HepG2 (cell line): ENCODE data around the gene PRRT1. TPM values are rescaled to one million over a fixed set of nuclear protein-coding genes. Genes with fewer than 3 reads are reported as not detected.

Experiments used
- ATF7-NPFF ChIP-seq: sonication (generic); formaldehyde crosslinking; IDR thresholded peaks from 2 replicates; pipeline ENCODE4 v1.8.1; 2023; ENCODE audit warnings: mild to moderate bottlenecking, low read depth, missing genetic modification reagents, moderate library complexity
- FOSL1 ChIP-seq: sonication (generic); formaldehyde crosslinking; IDR thresholded peaks from 2 replicates; pipeline ENCODE4 v1.9.0; 2021; ENCODE audit warnings: missing genetic modification reagents, borderline replicate concordance
- FOXA3 ChIP-seq: IDR thresholded peaks from 2 replicates; pipeline ENCODE4 v1.6.1; 2016; ENCODE audit warnings: missing genetic modification reagents, missing compliant biosample characterization
- HBP1 ChIP-seq: IDR thresholded peaks from 2 replicates; pipeline ENCODE4 v1.6.1; 2016; ENCODE audit warnings: low read depth, control low read depth
- HHEX ChIP-seq: IDR thresholded peaks from 2 replicates; pipeline ENCODE4 v1.6.1; 2016; ENCODE audit warnings: control low read depth
- HOXA3 ChIP-seq: sonication (generic); formaldehyde crosslinking; IDR thresholded peaks from 2 replicates; pipeline ENCODE4 v1.5.0; 2020; ENCODE audit warnings: missing genetic modification reagents
- JUN ChIP-seq: sonication (generic); formaldehyde crosslinking; IDR thresholded peaks from 2 replicates; pipeline ENCODE4 v1.4.0; 2020; ENCODE audit warnings: mild to moderate bottlenecking, missing genetic modification reagents
- NFYB ChIP-seq: sonication (generic); formaldehyde crosslinking; IDR thresholded peaks from 2 replicates; pipeline ENCODE4 v1.4.0; 2020; ENCODE audit warnings: missing genetic modification reagents
- PHF20 ChIP-seq: sonication (generic); formaldehyde crosslinking; IDR thresholded peaks from 2 replicates; pipeline ENCODE4 v1.5.0; 2020; ENCODE audit warnings: mild to moderate bottlenecking, missing genetic modification reagents
- RFXAP ChIP-seq: sonication (generic); formaldehyde crosslinking; IDR thresholded peaks from 2 replicates; pipeline ENCODE4 v1.4.0; 2020; ENCODE audit warnings: missing genetic modification reagents, borderline replicate concordance
- RNF219 ChIP-seq: sonication (generic); formaldehyde crosslinking; IDR thresholded peaks from 2 replicates; pipeline ENCODE4 v1.5.0; 2020; ENCODE audit warnings: mild to moderate bottlenecking, missing genetic modification reagents
- RXRA ChIP-seq: sonication (generic); formaldehyde crosslinking; IDR thresholded peaks from 2 replicates; pipeline ENCODE4 v1.5.1; 2020; ENCODE audit warnings: missing genetic modification reagents
- SNAPC2 ChIP-seq: sonication (generic); formaldehyde crosslinking; IDR thresholded peaks from 2 replicates; pipeline ENCODE4 v1.8.1; 2022; ENCODE audit warnings: mild to moderate bottlenecking, missing genetic modification reagents
- TEAD3 ChIP-seq: optimal IDR thresholded peaks from 2 replicates; pipeline ENCODE3; 2016; ENCODE audit warnings: borderline replicate concordance
- ZBTB8A ChIP-seq: sonication (generic); formaldehyde crosslinking; IDR thresholded peaks from 2 replicates; pipeline ENCODE4 v1.4.0; 2020; ENCODE audit warnings: mild to moderate bottlenecking, low read depth, missing genetic modification reagents, borderline replicate concordance
- ZFP91 ChIP-seq: sonication (generic); formaldehyde crosslinking; IDR thresholded peaks from 2 replicates; pipeline ENCODE4 v1.9.0; 2022; ENCODE audit warnings: missing genetic modification reagents, mild to moderate bottlenecking, borderline replicate concordance
- ZNF260 ChIP-seq: sonication (generic); formaldehyde crosslinking; IDR thresholded peaks from 2 replicates; pipeline ENCODE4 v1.4.0; 2020; ENCODE audit warnings: missing genetic modification reagents, low read depth, mild to moderate bottlenecking, borderline replicate concordance
- polyA plus RNA-seq, 8 experiments: library from polyadenylated mRNA; depleted of rRNA in 3 of 8; stranded (reverse) in 7 of 8; unstranded in 1 of 8; fragments of >200 nt; fragmentation: Illumina TruSeq in 4 of 8; extraction: Trizol in 4 of 8; gene quantifications; 2 replicates each; pipeline versions ENCODE4 v1.2.1 to v1.2.3, GENCODE V29; 2011 to 2016; ENCODE audit warnings: low read depth in 4 of 8, missing spikeins in 1 of 8, mixed read lengths in 1 of 8; ENCODE audit not compliant: insufficient read depth in 1 of 8
- total RNA-seq, 5 experiments: library from RNA; depleted of rRNA; stranded (reverse); fragments of >200 nt; fragmentation: Illumina TruSeq; extraction: Trizol; gene quantifications; 2 replicates each; pipeline ENCODE4 v1.2.3, GENCODE V29; 2016; ENCODE audit warnings: low read depth in 1 of 5
- TF ChIP-seq, protein P1 (sequence below): IDR thresholded peaks from 2 replicates; pipeline ENCODE4 v1.6.1; 2016; ENCODE audit warnings: mild to moderate bottlenecking
- TF ChIP-seq, protein P2 (sequence below): sonication (generic); formaldehyde crosslinking; IDR thresholded peaks from 2 replicates; pipeline ENCODE4 v1.4.0; 2020; ENCODE audit warnings: missing genetic modification reagents, borderline replicate concordance

Gene PRRT1
- total and polyA plus RNA-seq, 2 of the 13 experiments (the other 11 are each of a cell fraction or from before 2014, with no cell fraction given) = 0.64 to 1.4 TPM

DNA sequence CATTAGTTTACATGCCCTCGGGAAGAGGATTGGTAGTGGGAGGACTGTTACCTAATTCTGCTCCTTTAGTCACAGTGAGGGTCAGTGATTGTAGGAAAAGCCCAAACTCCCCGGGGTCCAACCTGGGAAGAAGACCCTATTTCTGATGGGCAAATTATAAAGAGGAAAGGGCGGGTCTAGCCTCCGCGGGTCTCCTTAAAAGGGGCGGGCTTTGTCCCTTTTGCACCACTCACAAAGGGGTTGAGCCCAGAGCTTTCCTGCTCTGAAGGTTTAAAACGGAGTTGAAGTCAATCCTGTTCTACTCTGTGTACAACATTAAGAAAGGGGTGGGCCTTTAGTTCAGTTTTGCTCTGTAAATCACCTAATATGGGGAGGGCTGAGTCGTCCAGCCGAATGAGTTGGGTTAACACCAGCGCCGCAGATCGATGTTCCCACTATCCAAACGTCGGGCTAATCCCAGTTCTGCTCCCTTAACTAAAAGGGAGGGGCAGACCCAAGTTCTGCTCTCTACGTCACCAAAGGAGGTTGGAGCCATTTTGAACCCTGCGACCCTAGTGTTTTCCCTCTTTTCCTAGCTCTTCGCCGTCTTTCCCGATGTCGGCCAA, 25.5 kb upstream of the PRRT1 start (continued):
- TF ChIP-seq ZFP91 = no peak; the same call in 1 of the 2 replicates
- peak; percentile 81; the same call in 1 of the 2 replicates for TF ChIP-seq SNAPC2 (CRISPR knock-in tag)
- 0 out of 2 replicates have a peak, but pooled peaks have one; percentile 7 for TF ChIP-seq ATF7-NPFF (CRISPR knock-in tag)
- peak; percentile 4; the same call in 1 of the 2 replicates for TF ChIP-seq FOXA3 (CRISPR knock-in tag)
- 0 out of 2 replicates have a peak, but pooled peaks have one; percentile 3 for TF ChIP-seq HHEX (CRISPR knock-in tag)
- TF ChIP-seq TEAD3 (CRISPR knock-in tag) = peak; percentile 48
- TF ChIP-seq RNF219 (CRISPR knock-in tag) = no peak
- TF ChIP-seq JUN (CRISPR knock-in tag) = peak; percentile 26
- TF ChIP-seq PHF20 (CRISPR knock-in tag) = peak; percentile 53
- peak; percentile 55; the same call in 1 of the 2 replicates for TF ChIP-seq RXRA (CRISPR knock-in tag)
- TF ChIP-seq NFYB (CRISPR knock-in tag) = no peak
- TF ChIP-seq HOXA3 (CRISPR knock-in tag) = peak; percentile 91
- 0 out of 2 replicates have a peak, but pooled peaks have one; percentile 42 for TF ChIP-seq HBP1 (CRISPR knock-in tag)
- TF ChIP-seq RFXAP (CRISPR knock-in tag) = no peak
- 0 out of 2 replicates have a peak, but pooled peaks have one; percentile 70 for TF ChIP-seq ZBTB8A (CRISPR knock-in tag)
- TF ChIP-seq ZNF260 (CRISPR knock-in tag) = no peak
- TF ChIP-seq, protein P1, sequence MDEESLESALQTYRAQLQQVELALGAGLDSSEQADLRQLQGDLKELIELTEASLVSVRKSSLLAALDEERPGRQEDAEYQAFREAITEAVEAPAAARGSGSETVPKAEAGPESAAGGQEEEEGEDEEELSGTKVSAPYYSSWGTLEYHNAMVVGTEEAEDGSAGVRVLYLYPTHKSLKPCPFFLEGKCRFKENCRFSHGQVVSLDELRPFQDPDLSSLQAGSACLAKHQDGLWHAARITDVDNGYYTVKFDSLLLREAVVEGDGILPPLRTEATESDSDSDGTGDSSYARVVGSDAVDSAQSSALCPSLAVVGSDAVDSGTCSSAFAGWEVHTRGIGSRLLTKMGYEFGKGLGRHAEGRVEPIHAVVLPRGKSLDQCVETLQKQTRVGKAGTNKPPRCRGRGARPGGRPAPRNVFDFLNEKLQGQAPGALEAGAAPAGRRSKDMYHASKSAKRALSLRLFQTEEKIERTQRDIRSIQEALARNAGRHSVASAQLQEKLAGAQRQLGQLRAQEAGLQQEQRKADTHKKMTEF (CRISPR knock-in tag) = peak; percentile 29
- TF ChIP-seq, protein P2, sequence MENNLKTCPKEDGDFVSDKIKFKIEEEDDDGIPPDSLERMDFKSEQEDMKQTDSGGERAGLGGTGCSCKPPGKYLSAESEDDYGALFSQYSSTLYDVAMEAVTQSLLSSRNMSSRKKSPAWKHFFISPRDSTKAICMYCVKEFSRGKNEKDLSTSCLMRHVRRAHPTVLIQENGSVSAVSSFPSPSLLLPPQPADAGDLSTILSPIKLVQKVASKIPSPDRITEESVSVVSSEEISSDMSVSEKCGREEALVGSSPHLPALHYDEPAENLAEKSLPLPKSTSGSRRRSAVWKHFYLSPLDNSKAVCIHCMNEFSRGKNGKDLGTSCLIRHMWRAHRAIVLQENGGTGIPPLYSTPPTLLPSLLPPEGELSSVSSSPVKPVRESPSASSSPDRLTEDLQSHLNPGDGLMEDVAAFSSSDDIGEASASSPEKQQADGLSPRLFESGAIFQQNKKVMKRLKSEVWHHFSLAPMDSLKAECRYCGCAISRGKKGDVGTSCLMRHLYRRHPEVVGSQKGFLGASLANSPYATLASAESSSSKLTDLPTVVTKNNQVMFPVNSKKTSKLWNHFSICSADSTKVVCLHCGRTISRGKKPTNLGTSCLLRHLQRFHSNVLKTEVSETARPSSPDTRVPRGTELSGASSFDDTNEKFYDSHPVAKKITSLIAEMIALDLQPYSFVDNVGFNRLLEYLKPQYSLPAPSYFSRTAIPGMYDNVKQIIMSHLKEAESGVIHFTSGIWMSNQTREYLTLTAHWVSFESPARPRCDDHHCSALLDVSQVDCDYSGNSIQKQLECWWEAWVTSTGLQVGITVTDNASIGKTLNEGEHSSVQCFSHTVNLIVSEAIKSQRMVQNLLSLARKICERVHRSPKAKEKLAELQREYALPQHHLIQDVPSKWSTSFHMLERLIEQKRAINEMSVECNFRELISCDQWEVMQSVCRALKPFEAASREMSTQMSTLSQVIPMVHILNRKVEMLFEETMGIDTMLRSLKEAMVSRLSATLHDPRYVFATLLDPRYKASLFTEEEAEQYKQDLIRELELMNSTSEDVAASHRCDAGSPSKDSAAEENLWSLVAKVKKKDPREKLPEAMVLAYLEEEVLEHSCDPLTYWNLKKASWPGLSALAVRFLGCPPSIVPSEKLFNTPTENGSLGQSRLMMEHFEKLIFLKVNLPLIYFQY (CRISPR knock-in tag) = 0 out of 2 replicates have a peak, but pooled peaks have one; percentile 54
- TF ChIP-seq FOSL1 (CRISPR knock-in tag) = no peak
